Panc1 (cell line): ENCODE measurements around the gene PTP4A2.
A peak's percentile ranks its signal among the peaks of the same experiment; 100 is the strongest.

Source experiments
- TCF7L2 ChIP-seq: IDR thresholded peaks from 2 replicates; pipeline ENCODE4 v1.6.1; 2011; ENCODE audit warnings: mild to moderate bottlenecking, low read depth, low read length, inconsistent platforms
- TF ChIP-seq, protein P1 (sequence below): fragments of 450-650 bp; IDR thresholded peaks from 2 replicates; pipeline ENCODE4 v1.5.1; 2017; ENCODE audit warnings: mild to moderate bottlenecking
- TF ChIP-seq, protein P2 (sequence below), 2 experiments: IDR thresholded peaks; 2 replicates each; pipeline ENCODE4 v1.6.1; 2011 to 2012; ENCODE audit warnings: low read depth in 2 of 2, control low read depth in 1 of 2, low read length in 1 of 2, mild to moderate bottlenecking in 1 of 2, moderate library complexity in 1 of 2; ENCODE audit not compliant: insufficient read depth in 1 of 2

GRCh38 chr1:31934706-31935629, 3.2 kb downstream of the PTP4A2 start:
- TF ChIP-seq TCF7L2 = peak; percentile 65
- TF ChIP-seq, protein P1, sequence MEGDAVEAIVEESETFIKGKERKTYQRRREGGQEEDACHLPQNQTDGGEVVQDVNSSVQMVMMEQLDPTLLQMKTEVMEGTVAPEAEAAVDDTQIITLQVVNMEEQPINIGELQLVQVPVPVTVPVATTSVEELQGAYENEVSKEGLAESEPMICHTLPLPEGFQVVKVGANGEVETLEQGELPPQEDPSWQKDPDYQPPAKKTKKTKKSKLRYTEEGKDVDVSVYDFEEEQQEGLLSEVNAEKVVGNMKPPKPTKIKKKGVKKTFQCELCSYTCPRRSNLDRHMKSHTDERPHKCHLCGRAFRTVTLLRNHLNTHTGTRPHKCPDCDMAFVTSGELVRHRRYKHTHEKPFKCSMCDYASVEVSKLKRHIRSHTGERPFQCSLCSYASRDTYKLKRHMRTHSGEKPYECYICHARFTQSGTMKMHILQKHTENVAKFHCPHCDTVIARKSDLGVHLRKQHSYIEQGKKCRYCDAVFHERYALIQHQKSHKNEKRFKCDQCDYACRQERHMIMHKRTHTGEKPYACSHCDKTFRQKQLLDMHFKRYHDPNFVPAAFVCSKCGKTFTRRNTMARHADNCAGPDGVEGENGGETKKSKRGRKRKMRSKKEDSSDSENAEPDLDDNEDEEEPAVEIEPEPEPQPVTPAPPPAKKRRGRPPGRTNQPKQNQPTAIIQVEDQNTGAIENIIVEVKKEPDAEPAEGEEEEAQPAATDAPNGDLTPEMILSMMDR = no peak
- TF ChIP-seq, protein P2, sequence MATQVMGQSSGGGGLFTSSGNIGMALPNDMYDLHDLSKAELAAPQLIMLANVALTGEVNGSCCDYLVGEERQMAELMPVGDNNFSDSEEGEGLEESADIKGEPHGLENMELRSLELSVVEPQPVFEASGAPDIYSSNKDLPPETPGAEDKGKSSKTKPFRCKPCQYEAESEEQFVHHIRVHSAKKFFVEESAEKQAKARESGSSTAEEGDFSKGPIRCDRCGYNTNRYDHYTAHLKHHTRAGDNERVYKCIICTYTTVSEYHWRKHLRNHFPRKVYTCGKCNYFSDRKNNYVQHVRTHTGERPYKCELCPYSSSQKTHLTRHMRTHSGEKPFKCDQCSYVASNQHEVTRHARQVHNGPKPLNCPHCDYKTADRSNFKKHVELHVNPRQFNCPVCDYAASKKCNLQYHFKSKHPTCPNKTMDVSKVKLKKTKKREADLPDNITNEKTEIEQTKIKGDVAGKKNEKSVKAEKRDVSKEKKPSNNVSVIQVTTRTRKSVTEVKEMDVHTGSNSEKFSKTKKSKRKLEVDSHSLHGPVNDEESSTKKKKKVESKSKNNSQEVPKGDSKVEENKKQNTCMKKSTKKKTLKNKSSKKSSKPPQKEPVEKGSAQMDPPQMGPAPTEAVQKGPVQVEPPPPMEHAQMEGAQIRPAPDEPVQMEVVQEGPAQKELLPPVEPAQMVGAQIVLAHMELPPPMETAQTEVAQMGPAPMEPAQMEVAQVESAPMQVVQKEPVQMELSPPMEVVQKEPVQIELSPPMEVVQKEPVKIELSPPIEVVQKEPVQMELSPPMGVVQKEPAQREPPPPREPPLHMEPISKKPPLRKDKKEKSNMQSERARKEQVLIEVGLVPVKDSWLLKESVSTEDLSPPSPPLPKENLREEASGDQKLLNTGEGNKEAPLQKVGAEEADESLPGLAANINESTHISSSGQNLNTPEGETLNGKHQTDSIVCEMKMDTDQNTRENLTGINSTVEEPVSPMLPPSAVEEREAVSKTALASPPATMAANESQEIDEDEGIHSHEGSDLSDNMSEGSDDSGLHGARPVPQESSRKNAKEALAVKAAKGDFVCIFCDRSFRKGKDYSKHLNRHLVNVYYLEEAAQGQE (IDR thresholded peaks at IDR 0.05; ENCODE audit: insufficient read depth in 1 of 2, low read depth in 2 of 2, low read length in 1 of 2) = no peak
